Globus pallidus (tissue), 1 donor: ENCODE data around the gene MICOS13.

ENCODE experiments used
- DNase-seq: peaks from one replicate; pipeline ENCODE4 v3.0.0-alpha.2; 2015; ENCODE audit warnings: low spot score

Gene MICOS13

DNA sequence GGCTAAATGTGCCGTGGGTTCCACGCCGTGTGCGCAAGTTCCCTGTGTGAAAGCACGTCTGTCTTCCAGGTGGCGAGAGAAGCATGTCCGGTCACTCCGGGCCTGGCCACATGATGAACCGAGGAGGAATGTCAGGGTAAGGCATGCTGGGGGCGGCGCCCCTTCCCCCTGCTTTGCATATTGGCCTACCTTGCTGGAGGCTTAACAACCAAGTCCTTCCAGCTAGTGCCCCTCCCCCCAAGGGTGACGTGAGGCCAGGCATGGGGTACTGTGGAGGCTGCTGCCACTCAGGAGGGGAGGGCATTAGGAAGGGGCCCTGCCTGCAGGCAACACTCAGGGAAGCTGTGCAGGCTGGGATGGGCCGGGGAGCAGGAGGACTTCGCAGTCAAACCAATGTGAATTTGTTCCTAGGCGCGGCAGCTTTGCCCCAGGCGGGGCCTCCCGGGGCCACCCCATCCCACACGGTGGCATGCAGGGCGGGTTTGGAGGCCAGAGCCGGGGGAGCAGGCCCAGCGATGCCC, 12.5 kb downstream of the MICOS13 start:
- no peak for DNase-seq

DNA sequence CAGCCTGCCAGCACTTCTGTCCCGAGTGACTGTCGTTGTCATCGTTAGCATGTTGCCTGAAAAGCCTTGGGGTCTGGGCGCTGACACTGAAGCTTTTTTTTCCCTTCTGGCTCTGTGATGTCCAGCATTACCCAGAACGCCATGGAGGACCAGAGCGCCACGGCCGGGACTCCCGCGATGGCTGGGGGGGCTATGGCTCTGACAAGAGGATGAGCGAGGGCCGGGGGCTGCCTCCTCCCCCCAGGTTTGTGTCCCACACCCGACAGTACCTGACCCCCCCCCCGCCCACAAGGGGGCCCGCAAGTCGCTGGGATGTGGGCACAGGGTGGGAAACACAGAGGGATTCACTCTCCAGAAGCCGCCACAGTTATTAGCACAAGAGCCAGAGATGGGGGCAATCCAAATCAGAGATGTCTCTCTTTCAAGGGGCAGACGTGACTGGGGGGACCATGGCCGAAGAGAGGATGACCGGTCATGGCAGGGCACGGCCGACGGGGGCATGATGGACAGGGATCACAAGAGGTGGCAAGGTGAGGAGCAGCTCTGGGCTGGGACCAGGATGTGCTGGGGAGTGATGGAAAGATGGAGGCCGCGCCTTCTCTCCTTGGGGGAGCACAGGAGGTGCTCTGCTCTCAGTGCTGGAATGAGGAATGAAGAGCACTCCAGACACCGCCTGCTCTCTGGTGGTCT, 13.2 kb downstream of the MICOS13 start:
- no peak for DNase-seq

DNA sequence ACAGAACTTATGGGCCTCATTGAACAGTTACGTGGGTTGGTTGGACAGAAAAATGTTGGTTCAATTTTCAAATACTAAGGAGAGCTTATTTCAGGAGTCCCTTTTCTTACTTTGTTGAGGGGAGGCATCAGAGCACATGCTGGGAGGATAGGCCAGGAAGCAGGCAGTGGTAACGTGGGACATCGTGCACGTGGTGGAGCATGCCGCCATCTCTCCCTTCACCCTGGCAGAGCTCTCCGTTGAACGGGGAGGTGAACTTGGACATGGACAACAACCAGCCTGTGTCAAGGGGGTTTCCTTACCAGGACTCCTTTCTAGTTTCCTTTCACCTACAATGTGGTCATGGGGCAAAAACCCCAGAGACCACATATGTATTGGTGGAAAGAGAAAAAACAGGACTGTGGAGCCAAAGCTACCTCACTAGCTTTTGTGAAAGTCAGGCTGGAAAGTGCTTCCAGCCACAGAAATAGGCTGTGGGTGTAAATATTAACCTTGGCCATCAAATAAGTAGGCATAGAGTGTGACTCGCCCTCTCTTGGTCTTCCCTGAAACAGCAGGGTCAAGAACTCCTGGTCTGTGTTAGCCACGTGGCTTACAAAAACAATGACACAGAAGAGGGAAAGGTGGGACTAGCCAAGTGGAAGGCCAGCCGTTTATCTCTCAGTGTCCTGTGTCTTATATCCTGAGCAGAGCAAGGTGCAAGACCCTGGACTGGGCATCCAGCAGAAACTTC, 14.4 kb downstream of the MICOS13 start:
- DNase-seq: no peak

DNA sequence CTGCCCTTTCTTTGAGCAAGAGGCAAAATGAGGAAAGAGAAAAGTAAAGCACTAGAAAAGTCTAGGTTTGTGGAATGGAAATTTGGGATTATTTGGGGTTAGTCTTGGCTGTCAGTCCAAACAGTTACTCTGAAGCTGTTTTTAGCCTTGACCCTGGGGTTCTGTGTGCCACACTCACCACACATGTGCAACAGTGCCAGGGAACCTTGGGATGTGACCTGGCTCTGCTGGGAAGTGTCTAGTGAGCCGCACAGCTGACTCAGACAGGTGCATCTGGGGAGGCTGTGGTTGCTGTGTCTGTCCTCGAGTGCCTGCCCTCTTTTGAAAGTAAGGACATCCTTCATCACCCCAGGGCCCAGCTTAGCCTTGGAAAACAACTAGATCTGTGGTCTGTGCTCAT, 15.8 kb downstream of the MICOS13 start:
- no peak for DNase-seq

DNA sequence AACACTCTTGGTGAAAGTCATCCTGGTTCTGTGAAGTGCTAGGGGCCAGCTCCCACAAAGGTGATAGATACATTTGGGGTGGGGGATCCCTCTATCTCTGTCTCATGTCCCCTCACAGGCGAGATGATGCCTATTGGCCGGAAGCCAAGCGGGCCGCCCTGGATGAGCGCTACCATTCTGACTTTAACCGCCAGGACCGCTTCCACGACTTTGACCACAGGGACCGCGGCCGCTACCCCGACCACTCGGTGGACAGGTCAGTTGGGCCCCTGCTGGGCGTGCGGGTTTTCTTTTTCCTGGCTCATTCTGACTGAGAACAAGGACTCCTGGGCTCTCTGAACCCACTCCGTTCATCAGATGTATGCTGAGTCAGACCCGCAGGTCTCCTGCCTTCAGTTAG, 16.4 kb downstream of the MICOS13 start:
- no peak for DNase-seq

DNA sequence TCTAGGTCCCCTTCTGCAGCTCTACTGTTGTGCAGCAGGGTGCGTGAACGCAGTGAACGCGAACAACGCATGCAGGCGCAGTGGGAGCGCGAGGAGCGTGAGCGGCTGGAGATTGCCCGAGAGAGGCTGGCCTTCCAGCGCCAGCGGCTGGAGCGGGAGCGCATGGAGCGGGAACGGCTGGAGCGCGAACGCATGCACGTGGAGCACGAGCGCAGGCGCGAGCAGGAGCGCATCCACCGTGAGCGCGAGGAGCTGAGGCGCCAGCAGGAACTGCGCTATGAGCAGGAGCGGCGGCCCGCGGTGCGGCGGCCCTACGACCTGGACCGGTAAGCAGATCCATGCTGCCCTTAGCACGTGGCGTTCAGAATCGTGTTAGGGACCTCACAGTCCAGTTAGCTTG, 18.8 kb downstream of the MICOS13 start:
- DNase-seq: no peak

DNA sequence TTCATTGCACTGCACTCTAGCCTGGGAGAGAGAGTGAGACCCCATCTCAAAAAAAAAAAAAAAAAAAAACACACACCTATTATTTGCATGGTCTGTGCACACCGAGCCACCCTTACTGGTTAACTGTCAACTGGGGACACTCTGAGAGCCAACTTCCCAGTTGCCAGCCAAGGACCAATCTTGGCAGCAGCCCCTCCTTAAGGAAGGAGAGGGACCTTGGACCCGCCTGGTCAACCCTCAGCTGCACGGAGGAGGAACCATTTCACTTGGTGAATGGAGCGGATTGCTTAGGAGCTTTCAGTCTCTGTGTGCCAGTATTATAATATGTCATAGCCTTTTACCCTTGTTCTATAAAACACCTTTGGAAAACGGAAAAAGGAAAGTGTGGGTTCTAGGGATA, 24.9 kb downstream of the MICOS13 start:
- DNase-seq: no peak

DNA sequence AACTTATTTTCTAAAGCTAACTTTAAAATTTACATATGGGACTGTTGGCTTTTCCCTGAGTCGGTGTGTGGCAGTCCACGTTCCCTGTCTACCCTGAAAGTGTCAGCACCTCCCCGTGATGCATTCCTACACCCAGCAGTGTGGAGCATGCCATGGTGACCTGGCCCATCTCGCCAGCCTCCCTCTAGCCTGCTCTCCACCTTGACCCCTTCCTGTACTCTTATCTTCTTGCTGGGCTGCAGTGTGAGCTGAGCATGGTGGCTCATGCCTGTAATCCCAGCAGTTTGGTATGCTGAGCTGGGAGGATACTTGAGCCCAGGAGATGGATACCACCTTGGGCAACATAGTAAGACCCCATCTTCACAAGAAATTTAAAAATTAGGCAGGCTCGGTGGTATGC, 25.4 kb downstream of the MICOS13 start:
- no peak for DNase-seq

DNA sequence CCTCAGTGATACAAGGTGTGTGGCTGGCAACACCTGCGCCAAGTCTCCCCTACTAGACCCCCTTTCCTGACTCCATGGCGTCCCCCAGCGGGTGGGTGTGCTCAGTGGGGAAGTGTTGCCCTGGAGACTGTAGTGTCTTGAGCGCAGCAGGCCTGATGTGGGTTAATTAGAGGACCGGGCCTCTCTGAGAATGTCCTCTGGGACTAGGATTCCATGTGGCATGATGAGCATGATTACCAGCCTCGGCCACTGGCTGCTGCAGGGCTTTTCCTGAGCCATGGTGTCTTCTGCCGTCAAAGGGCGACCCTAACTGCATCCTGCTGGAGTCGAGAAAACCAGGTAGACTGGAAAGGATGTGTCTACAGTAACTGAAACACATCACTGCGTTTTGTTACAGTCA, 28.1 kb downstream of the MICOS13 start:
- no peak for DNase-seq

DNA sequence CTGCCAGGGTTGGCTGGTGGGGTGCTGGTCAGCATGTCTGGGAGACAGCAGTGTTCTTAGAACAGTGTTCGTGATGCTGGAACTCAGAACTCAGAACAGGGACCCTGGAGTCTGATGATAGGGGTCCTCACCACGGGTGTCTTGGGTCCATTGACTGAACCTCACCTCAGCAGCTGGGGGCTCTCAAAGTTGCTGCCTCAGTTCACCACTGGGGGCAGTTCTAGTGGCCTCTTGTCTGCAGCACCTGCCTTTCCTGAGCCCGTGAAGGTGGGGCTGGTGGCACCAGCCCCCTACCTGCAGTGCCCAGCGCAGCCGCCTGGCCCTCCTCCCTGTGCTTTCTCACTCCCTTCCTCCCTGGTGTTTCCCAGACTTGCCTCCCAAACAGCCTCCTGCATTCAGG, 29.0 kb downstream of the MICOS13 start:
- no peak for DNase-seq

DNA sequence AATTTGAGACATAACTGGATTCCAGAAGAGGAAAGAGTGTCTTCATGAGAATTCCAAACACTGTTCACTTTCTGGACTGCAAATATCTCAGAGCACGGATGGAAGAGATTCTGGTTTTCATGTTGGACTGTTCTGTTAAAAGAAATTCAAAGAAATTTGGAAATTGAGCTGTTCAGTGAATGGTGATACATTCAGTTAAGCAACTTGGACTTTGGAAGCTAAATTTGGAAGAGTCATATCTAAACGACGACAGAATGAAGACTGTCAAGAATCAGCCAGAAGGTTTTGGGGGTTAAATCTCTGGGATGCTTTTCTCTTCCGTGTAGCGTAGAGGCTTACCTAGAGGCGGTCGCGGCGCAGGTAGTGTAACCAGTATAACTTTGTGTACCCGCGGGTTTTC, 31.9 kb downstream of the MICOS13 start:
- DNase-seq: no peak

DNA sequence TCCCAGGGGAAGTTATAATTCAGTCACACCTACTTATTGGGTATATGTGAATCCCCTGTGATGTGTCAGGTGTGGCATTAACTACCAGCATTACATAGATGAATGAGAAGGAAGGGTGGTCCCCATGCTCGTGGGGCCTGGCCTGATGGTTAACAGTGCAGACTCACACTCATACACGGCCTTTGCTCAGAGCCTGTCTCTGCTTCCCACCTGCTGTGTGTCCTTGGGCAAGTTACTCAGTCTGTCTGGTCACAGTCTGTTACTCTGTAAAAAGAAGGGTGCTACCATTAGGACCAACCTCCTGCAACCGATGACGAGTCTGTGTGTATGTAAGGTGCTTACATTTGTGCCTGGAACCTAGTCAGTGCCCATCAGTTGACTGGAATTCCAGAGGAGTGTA, 33.6 kb downstream of the MICOS13 start:
- no peak for DNase-seq

DNA sequence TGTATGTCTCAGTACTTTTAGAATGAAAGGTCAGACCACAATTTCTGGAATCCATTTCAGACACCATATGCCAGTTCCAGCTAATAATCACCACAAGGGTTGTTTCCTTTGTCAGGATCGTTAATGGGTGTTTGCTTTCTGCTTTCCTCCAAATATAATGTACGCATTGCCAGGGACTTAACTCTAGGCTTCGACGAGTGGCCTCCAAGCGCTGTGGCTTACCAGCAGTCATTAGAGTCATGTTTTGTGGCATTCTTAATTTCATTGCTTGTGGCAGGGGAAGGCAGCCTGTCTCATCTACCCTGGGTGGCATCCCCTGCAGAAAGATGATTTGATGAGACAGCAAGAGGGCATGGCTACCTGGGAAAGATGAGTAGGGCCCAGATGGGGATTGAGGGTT, 34.9 kb downstream of the MICOS13 start:
- DNase-seq: no peak

DNA sequence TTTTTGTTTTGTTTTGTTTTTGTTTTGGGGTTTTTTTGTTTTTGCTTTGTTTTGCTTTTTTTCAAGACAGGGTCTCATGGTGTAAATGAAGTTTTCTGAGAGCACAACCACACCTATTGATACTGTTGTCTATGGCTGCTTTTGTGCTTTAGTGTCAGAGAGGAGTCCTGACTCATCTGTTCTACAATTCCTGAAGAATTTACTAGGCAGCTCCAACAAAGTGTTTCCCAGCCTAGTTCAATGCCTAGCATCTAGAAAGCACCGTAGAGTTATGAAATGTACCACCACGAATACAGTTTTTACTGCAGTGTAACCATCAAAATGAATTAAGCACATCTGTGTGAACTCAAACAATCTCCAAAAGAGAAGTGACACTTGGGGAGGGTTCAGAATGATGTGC, 36.3 kb downstream of the MICOS13 start:
- no peak for DNase-seq

DNA sequence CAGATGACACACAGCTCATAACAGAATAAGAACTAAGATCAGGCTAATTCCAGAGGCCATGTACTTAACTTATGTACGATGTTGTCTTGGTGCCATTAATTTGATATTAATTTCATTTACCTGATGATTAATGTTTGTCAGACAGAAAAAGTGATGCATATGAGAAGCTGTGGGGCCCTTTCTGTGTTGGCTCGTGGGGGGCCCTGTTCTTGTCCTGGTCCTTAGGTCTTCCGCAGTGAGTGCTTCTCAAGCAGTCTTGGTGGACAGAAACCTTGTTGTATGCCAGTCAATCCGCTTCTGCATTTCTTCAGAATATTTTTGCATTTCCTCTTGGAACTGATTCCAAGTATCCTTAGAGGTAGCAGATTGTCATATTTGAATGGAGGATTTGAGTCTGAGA, 37.3 kb downstream of the MICOS13 start:
- no peak for DNase-seq

DNA sequence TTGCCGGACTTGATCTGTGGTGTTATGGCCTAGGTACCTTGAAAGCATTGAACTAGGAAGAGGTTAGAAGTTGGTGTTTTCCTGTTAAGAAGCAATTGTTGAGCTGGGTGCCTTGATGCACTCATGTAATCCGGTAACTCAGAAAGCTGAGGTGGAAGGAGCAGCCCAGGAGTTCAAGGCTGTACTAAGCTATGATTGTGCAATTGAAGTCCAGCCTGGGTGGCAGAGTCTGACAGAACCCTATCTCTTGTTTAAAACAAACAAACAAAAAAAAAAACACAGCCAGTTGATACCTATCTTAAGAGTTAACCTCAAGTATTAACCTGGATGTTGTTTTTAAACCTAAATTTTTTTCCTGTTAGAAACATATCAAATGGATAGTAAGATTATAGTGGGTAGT, 38.1 kb downstream of the MICOS13 start:
- no peak for DNase-seq

DNA sequence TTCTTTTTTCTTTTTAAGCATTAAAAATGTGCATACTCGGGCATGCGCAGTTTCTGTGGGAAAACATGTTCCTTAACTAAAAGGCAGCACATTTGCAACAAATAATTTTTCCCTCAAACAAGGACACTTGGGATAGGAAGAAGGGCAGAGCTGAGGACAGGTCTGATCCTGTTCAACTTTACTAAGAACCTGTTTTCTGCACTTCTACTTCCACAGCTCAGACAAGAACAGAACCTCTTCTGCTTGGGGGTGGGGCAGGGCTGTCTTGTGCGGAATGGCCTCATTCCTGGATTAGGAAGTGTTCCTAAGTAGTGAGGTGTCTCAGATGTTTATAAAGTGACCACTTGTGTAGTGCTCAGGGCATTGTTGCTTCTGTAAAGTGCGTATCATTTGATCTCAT, 39.1 kb downstream of the MICOS13 start:
- no peak for DNase-seq

DNA sequence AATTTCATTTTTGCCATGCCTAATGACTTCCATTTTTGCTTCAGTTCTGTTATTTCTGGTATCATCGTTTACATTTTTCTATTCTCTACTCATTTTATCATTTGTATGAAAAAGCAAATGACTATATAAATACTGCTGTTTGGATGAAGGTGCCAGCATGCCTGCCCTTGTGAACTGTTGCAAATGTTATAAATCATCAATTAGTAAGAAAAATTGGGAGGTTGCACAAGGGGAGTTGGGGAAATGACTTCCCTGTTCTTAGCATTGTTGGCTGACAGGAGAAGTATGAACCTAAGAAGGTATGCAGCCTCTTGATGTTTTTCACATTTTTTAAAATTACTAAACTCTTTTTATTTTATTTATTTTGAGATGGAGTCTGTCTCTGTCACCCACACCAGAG, 42.3 kb downstream of the MICOS13 start:
- no peak for DNase-seq

DNA sequence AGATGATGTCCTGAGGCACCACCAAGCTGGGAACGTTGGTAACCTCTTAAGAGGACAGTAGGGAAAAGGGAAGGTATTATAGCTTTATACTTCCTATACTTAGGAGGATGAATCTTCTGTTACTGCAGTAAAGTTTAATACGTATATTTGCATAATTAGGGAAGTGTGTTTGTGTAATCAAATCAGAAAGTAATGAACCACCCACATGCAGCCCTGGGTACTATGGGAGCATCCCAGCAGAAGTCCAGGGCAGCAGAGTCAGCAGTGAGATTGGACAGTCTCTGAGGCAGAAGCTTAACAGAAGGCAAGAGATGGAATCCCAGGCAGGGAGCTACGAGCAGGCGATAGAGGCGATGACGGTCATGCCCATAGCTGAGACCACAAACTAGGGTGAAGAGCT, 44.9 kb downstream of the MICOS13 start:
- DNase-seq: no peak

DNA sequence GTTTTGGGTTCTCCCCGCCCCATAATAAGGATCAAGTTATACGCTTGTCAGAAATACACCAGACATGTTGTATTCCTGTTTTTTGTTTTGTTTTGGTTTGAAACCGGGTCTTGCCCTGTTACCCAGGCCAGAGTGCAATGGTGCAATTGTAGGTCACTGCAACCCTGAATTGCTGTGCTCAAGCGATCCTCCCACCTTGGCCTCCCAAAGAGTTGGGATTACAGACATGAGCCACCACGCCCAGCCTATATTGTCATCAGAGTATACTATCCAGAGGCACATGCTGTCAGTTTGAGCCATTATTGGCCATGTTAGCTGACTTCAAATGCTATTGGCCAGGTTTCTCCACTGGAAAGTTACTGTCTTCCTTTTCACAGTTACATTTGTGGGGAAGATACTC, 47.7 kb downstream of the MICOS13 start:
- no peak for DNase-seq

DNA sequence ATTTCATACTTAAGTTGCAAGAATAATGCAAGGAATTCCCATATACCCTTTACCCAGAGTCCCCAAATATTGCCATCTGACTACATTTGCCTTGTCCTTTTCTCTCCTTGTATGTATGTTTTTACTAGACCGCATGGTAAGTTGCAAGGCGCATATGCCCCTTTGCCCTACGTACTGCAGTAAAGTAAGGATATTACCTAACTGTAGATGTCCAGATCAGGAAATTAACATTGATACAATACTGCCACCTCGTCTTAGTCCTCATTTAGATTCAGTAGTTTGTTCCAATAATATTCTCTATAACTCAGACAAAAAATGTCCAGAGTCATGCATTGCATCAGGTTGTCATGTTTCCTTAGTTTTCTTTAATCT, 48.1 kb downstream of the MICOS13 start:
- DNase-seq: no peak

DNA sequence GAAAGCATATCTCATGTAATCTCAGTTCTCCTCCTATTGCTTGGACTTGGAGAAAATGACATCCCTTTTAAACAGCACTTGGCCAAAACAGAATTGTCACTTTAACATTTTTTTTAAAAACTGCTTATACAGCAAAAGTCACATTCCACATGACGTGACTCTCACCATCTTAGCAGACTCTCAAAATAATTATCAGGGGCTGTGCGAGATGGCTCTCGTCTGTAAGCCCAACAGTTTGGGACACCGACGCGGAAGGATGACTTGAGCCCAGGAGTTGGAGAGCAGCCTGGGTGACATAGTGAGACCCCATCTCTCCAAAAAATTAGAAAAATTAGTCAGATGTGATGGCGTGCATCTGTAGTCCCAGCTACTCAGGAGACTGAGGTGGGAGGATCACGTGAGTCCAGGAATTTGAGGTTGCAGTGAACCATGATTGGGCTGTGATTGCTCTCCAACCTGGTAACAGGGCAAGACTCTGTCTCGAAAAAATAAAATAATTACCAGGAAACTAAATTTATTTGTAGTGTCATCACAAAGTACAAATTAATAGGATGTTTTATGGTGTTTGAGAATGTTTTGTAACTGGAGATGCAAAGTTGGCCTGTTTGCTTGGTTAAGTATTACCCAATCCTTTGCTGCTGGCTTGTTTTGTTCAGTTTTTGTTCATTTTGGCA, 48.6 kb downstream of the MICOS13 start:
- DNase-seq: no peak

DNA sequence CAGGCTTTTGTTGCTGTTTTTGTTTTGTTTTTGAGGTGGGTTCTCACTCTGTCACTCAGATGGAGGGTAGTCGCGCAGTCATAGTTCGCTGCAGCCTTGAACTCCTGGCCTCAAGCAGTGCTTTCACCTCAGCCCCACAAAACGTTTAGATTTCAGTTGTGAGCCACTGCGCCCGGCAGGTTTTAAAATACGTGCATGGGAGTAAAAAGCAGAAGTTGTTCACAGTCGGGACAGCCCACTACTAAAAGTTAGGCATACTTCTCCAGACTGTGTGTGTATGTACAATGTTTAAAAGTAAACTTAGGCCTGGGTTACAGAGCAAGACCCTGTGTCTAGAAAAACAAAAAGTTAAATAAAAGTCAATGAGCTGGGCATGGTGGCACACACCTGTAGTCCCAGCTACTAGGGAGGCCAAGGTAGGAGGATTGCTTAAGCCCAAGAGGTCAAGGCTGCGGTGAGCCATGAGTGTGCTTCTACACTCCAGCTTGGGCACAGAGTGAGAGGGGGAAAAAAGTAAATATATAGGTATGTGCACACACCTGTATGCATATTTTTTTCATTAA, 51.3 kb downstream of the MICOS13 start:
- no peak for DNase-seq
